Tibial nerve (tissue), 4 donors: ENCODE data around the gene RAB15. TPM values are rescaled to one million over a fixed set of nuclear protein-coding genes. Genes with fewer than 3 reads are reported as not detected.
A peak's percentile ranks its signal among the peaks of the same experiment; 100 is the strongest.

Experiments
- DNase-seq, 2 donors: peaks; one replicate each; pipeline ENCODE4 v3.0.0-alpha.2; 2019; ENCODE audit warnings: low spot score in 2 of 2
- H3K27ac ChIP-seq, 4 donors: fragments of 200-600 bp; sonication (generic) in 3 of 4; one replicate each; pipeline ENCODE4 v1.5.1; 2017 to 2019; ENCODE audit warnings: mild to moderate bottlenecking in 1 of 4
- H3K27me3 ChIP-seq, 2 donors: fragments of 200-600 bp; sonication (generic) in 1 of 2; one replicate each; pipeline versions ENCODE4 v1.5.1 to v1.6.0; 2017 to 2019
- H3K36me3 ChIP-seq, 3 donors: fragments of 200-600 bp; sonication (generic); one replicate each; pipeline ENCODE4 v1.5.1; 2018 to 2019
- H3K4me1 ChIP-seq, 4 donors: fragments of 200-600 bp; sonication (generic) in 3 of 4; one replicate each; pipeline ENCODE4 v1.5.1; 2017 to 2019
- H3K4me3 ChIP-seq, 4 donors: fragments of 200-600 bp; sonication (generic) in 3 of 4; one replicate each; pipeline ENCODE4 v1.5.1; 2017 to 2019; ENCODE audit warnings: mild to moderate bottlenecking in 1 of 4, moderate library complexity in 1 of 4
- H3K9me3 ChIP-seq, 4 donors: fragments of 200-600 bp; sonication (generic) in 3 of 4; one replicate each; pipeline ENCODE4 v1.5.1; 2017 to 2019
- EP300 ChIP-seq, 2 donors: sonication (generic); formaldehyde crosslinking; IDR thresholded peaks; one replicate each; pipeline ENCODE4 v1.6.1; 2017; ENCODE audit warnings: antibody characterized with exemption in 2 of 2, mild to moderate bottlenecking in 1 of 2
- POLR2A ChIP-seq, 2 donors: fragments of 450-650 bp; IDR thresholded peaks; one replicate each; pipeline ENCODE4 v1.6.1; 2017; ENCODE audit warnings: antibody characterized with exemption in 2 of 2, mild to moderate bottlenecking in 2 of 2, moderate library complexity in 2 of 2
- whole genome bisulfite sequencing, 2 donors: methylation state at CpG; one replicate each; pipeline ENCODE4 v1.1.5; 2018; 5-methylcytosine and 5-hydroxymethylcytosine counted together
- total RNA-seq, 4 donors: library from RNA; depleted of rRNA; stranded (reverse); fragments of >200 nt; gene quantifications; one replicate each; pipeline ENCODE4 v1.1.0, GENCODE V29; 2016
- TF ChIP-seq, protein P1 (sequence below), 5 experiments: fragments of 200-600 bp in 3 of 5; fragments of 450-650 bp in 2 of 5; sonication (generic) in 3 of 5; IDR thresholded peaks; one replicate each; pipeline ENCODE4 v1.5.1; 2016 to 2019; ENCODE audit warnings: antibody characterized with exemption in 5 of 5, mild to moderate bottlenecking in 3 of 5, moderate library complexity in 2 of 5

RAB15 gene
- total RNA-seq, 4 donors from 2014 or later = 0.22 to 2.4 (median 0.42) TPM; not detected in 1

DNA sequence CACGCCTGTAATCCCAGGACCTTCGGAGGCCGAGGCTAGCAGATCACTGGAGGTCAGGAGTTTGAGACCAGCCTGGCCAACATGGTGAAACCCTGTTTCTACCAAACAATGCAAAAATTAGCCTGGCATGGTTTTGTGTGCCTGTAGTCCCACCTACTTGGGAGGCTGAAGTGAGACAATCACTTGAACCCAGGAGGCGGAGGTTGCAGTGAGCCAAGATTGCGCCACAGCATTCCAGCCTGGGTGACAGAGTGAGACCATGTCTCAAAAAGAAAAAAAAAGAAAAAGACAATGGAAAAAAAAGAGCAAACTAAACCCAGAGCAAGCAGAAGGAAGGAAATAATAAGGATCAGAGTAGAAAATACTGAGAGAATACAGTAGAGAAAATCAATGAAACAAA, 52.5 kb downstream of the RAB15 start:
- Histone ChIP-seq H3K4me3 (no peak overlapping the region), H3K27me3 (no peaks in the 10 kb centered on the region), H3K36me3 (peaks cover 0 to 4% (median 0%) of the 10 kb centered on the region in 3 donors), H3K4me1 (peaks cover 0 to 47% (median 13%) of the 10 kb centered on the region in 4 donors), H3K27ac (no peak overlapping the region), H3K9me3 (no peaks in the 10 kb centered on the region)
- no peak for DNase-seq
- 81 to 89% methylated on average over 5 of the region's 5 CpGs for WGBS, 2 donors
- TF ChIP-seq EP300 (IDR thresholded peaks at IDR 0.05) (no peak), POLR2A (IDR thresholded peaks at IDR 0.05) (no peak)
- TF ChIP-seq, protein P1, sequence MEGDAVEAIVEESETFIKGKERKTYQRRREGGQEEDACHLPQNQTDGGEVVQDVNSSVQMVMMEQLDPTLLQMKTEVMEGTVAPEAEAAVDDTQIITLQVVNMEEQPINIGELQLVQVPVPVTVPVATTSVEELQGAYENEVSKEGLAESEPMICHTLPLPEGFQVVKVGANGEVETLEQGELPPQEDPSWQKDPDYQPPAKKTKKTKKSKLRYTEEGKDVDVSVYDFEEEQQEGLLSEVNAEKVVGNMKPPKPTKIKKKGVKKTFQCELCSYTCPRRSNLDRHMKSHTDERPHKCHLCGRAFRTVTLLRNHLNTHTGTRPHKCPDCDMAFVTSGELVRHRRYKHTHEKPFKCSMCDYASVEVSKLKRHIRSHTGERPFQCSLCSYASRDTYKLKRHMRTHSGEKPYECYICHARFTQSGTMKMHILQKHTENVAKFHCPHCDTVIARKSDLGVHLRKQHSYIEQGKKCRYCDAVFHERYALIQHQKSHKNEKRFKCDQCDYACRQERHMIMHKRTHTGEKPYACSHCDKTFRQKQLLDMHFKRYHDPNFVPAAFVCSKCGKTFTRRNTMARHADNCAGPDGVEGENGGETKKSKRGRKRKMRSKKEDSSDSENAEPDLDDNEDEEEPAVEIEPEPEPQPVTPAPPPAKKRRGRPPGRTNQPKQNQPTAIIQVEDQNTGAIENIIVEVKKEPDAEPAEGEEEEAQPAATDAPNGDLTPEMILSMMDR (IDR thresholded peaks at IDR 0.05) = no peak

DNA sequence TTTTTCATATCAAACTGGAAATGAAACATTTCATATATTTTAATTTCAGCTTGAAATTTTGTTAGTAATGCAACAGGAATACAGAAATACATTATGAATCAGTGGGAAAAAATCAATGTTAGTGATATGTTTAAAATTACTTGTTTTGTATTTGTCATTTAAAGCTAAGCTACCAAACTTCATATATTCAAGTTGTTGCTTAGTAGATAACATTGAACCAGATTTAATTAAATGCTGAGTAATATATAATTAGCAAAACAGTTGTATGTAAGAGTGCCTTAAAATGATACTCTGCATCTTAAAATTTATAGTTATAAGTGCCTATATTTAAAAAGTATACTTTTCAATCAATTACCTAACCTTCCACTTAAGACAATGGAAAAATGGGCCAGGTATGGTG, 52.9 kb downstream of the RAB15 start:
- DNase-seq = no peak
- Histone ChIP-seq H3K27ac (no peak overlapping the region), H3K4me1 (peaks cover 0 to 47% (median 13%) of the 10 kb centered on the region in 4 donors), H3K9me3 (no peaks in the 10 kb centered on the region), H3K27me3 (no peaks in the 10 kb centered on the region), H3K4me3 (no peak overlapping the region), H3K36me3 (no peaks in the 10 kb centered on the region)
- TF ChIP-seq, protein P1 (IDR thresholded peaks at IDR 0.05) = no peak
- no peak for TF ChIP-seq POLR2A (IDR thresholded peaks at IDR 0.05)
- no peak for TF ChIP-seq EP300 (IDR thresholded peaks at IDR 0.05)

DNA sequence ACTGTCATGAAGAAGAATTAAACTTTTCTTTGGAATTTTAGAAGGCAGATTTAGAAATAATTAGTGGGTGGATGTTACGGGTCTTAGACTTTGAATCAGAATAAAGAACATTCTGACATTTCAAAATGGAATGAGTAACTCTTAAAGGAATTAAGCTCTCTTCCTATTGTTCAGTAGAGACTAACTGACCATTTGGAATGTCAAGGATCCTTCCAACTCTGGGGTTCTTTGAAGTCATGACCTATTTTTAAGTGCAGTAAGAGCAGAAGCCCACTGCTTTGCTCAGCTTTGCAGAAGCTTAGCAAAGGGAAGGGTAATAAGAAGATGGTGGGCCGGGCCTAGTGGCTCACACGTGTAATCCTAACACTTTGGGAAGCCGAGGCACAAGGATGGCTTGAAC, 53.9 kb downstream of the RAB15 start:
- Histone ChIP-seq H3K4me3 (no peak overlapping the region), H3K27me3 (no peaks in the 10 kb centered on the region), H3K9me3 (no peaks in the 10 kb centered on the region), H3K36me3 (no peaks in the 10 kb centered on the region), H3K27ac (peak overlapping the region in 1 of 4 donors; percentile 33), H3K4me1 (peaks cover 0 to 50% (median 15%) of the 10 kb centered on the region in 4 donors)
- DNase-seq = no peak
- 77 to 78% methylated on average over 4 of the region's 4 CpGs for whole genome bisulfite sequencing, 2 donors
- TF ChIP-seq POLR2A (IDR thresholded peaks at IDR 0.05) (no peak), EP300 (IDR thresholded peaks at IDR 0.05) (no peak)
- TF ChIP-seq, protein P1 (IDR thresholded peaks at IDR 0.05) = no peak

DNA sequence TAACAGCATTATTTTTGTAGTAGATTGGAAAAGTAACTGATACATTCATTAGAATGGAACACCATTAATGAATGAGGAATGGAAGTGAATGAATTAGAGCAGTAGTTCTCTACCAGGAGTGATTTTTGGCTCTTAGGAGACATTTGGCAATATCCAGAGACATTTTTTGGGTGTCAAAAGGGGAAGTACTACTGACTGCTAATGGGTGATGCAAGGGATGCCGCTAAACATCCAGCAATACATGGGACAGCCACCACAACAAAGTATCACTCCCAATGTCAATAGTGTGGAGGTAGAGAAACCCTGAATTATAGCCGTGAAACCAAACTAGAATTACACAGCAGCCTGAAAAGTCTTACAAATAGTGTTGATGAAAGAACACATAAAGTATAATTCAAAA, 56.3 kb downstream of the RAB15 start:
- H3K9me3 ChIP-seq = no peaks in the 10 kb centered on the region
- TF ChIP-seq EP300 (IDR thresholded peaks at IDR 0.05) = no peak
- TF ChIP-seq, protein P1 (IDR thresholded peaks at IDR 0.05) = no peak
- TF ChIP-seq POLR2A (IDR thresholded peaks at IDR 0.05) = no peak
- no peak for DNase-seq
- no peak overlapping the region for H3K27ac ChIP-seq
- WGBS, 2 donors = 89 to 96% methylated on average over 2 of the region's 2 CpGs
- no peaks in the 10 kb centered on the region for H3K36me3 ChIP-seq
- H3K27me3 ChIP-seq = no peaks in the 10 kb centered on the region
- H3K4me3 ChIP-seq = peak overlapping the region in 1 of 4 donors; percentile 97
- H3K4me1 ChIP-seq = peaks cover 0 to 50% (median 15%) of the 10 kb centered on the region in 4 donors

DNA sequence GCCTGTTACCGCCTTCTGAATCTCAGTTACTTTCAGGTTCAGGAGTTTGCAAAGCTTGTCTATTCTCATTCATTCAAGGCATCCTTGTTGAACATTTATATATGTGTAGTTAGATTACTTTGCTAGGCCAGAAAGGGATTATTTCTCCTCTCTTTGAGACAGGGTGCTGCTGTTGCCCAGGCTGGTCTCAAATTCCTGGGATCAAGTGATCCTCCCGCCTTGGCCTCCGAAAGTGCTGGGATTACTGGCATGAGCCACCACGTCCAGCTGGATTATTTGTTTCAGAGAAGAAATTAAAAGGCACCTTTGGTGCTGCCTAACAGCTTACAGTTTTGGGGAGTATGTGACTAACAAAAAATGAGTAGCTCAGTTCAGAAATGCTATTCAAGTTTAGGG, 57.1 kb downstream of the RAB15 start:
- Histone ChIP-seq H3K4me1 (peaks cover 0 to 42% (median 15%) of the 10 kb centered on the region in 4 donors), H3K27ac (peak overlapping the region; percentile 92 to 97 (median 94)), H3K36me3 (no peaks in the 10 kb centered on the region), H3K27me3 (no peaks in the 10 kb centered on the region), H3K9me3 (no peaks in the 10 kb centered on the region), H3K4me3 (peak overlapping the region; percentile 74 to 99 (median 89))
- 20 to 30% methylated on average over 4 of the region's 4 CpGs for WGBS, 2 donors
- TF ChIP-seq EP300 (IDR thresholded peaks at IDR 0.05) (no peak), POLR2A (IDR thresholded peaks at IDR 0.05) (no peak)
- TF ChIP-seq, protein P1 (IDR thresholded peaks at IDR 0.05) = no peak
- DNase-seq = no peak
